A549 (cell line): ENCODE measurements around the gene ZBTB20. TPM values are rescaled to one million over a fixed set of nuclear protein-coding genes. Genes with fewer than 3 reads are reported as not detected.

ENCODE experiments used
- ATAC-seq, 2 experiments: fragments of 200-7000 bp in 1 of 2; fragments of >200 bp in 1 of 2; cut with Nextera tagmentation in 1 of 2; cut with Tn5 transposase in 1 of 2; 3 replicates each; pipeline versions ENCODE4 v1.8.0 to v1.9.1; 2018 to 2020; ENCODE audit warnings: mild to moderate bottlenecking in 1 of 2, moderate library complexity in 1 of 2
- CTCF ChIA-PET: fragments of 300-600 bp; sonication (Branson Sonifier 250); formaldehyde crosslinking; extraction: SDS; loops from one replicate; lab custom pipeline; 2021; ENCODE audit warnings: antibody characterized with exemption, inconsistent platforms; lab: Yijun Ruan, JAX
- POLR2A ChIA-PET: fragments of 350-600 bp; formaldehyde crosslinking; extraction: SDS; loops from one replicate; lab custom pipeline; 2021; ENCODE audit warnings: antibody characterized with exemption, inconsistent platforms; lab: Yijun Ruan, JAX
- DNase-seq, 2 experiments: peaks; one replicate each; pipeline versions ENCODE4 v3.0.0 to v3.0.0-alpha.2; 2011 to 2016; ENCODE audit warnings: low read depth in 1 of 2, low spot score in 1 of 2
- FAIRE-seq: peaks from 2 replicates; lab custom pipeline; 2011; peaks lifted over from hg19 to GRCh38; lab: Jason Lieb, UNC
- H3K27ac ChIP-seq, 2 experiments: fragments of >200 bp; sonication (Bioruptor Twin); formaldehyde crosslinking; 3 replicates each; pipeline ENCODE4 v1.5.1; 2016 to 2017
- H3K4me1 ChIP-seq: fragments of >200 bp; sonication (Bioruptor Twin); formaldehyde crosslinking; 3 replicates; pipeline ENCODE4 v1.6.1; 2016
- H3K4me2 ChIP-seq: fragments of >200 bp; sonication (Bioruptor Twin); formaldehyde crosslinking; 3 replicates; pipeline ENCODE4 v1.6.1; 2016
- H3K4me3 ChIP-seq: fragments of >200 bp; sonication (Bioruptor Twin); formaldehyde crosslinking; 3 replicates; pipeline ENCODE4 v1.5.1; 2016
- H3K9me3 ChIP-seq: fragments of >200 bp; sonication (Bioruptor Twin); formaldehyde crosslinking; 3 replicates; pipeline ENCODE4 v1.6.1; 2016
- BCL3 ChIP-seq: fragments of >200 bp; sonication (Bioruptor Twin); formaldehyde crosslinking; IDR thresholded peaks from 3 replicates; pipeline ENCODE4 v1.6.1; 2016
- BHLHE40 ChIP-seq: IDR thresholded peaks from 2 replicates; pipeline ENCODE4 v1.6.1; 2012; ENCODE audit warnings: low read depth, low read length, inconsistent platforms
- CBX8 ChIP-seq: fragments of 200-600 bp; sonication (generic); IDR thresholded peaks from 2 replicates; pipeline ENCODE4 v1.6.1; 2016
- CHD2 ChIP-seq: fragments of 150-350 bp; IDR thresholded peaks from 2 replicates; pipeline ENCODE4 v1.6.1; 2014; ENCODE audit warnings: low read length; ENCODE audit not compliant: partially characterized antibody
- CTCF ChIP-seq: fragments of >200 bp; sonication (Bioruptor Twin); formaldehyde crosslinking; IDR thresholded peaks from 3 replicates; pipeline ENCODE4 v1.5.1; 2016
- E2F6 ChIP-seq: IDR thresholded peaks from 2 replicates; pipeline ENCODE4 v1.6.1; 2012; ENCODE audit warnings: low read depth, borderline replicate concordance
- EHMT2 ChIP-seq: fragments of 200-600 bp; sonication (generic); IDR thresholded peaks from 2 replicates; pipeline ENCODE4 v1.6.1; 2016; ENCODE audit warnings: antibody characterized with exemption, low read depth, mild to moderate bottlenecking, moderate library complexity
- EP300 ChIP-seq, 2 experiments: fragments of >200 bp; sonication (Bioruptor Twin); formaldehyde crosslinking; IDR thresholded peaks; 2 replicates in 1 of 2; 3 replicates in 1 of 2; pipeline ENCODE4 v1.6.1; 2016 to 2017
- ESRRA ChIP-seq: fragments of 150-350 bp; IDR thresholded peaks from 2 replicates; pipeline ENCODE4 v1.6.1; 2014; ENCODE audit warnings: mild to moderate bottlenecking, low read length, borderline replicate concordance
- FOSL2 ChIP-seq, 2 experiments: fragments of 450-650 bp in 1 of 2; fragments of >200 bp in 1 of 2; sonication (Bioruptor Twin) in 1 of 2; formaldehyde crosslinking; IDR thresholded peaks; 2 replicates each; pipeline versions ENCODE4 v1.5.0 to v1.6.1; 2016 to 2020; ENCODE audit warnings: mild to moderate bottlenecking in 1 of 2, moderate library complexity in 1 of 2
- FOXS1 ChIP-seq: fragments of 250-450 bp; sonication (Bioruptor Pico); IDR thresholded peaks from 2 replicates; pipeline ENCODE4 v1.5.0; 2020; ENCODE audit warnings: mild to moderate bottlenecking, moderate library complexity
- HDAC2 ChIP-seq: fragments of 200-600 bp; sonication (generic); IDR thresholded peaks from 2 replicates; pipeline ENCODE4 v1.6.1; 2016
- HOXA7 ChIP-seq: fragments of 250-450 bp; sonication (Bioruptor Pico); IDR thresholded peaks from 2 replicates; pipeline ENCODE4 v1.5.0; 2020; ENCODE audit warnings: mild to moderate bottlenecking, moderate library complexity
- JUNB ChIP-seq: fragments of >200 bp; sonication (Bioruptor Twin); formaldehyde crosslinking; IDR thresholded peaks from 2 replicates; pipeline ENCODE4 v1.6.1; 2016
- KDM1A ChIP-seq: fragments of 200-600 bp; sonication (generic); IDR thresholded peaks from 2 replicates; pipeline ENCODE4 v1.6.1; 2016; ENCODE audit warnings: low read depth, mild to moderate bottlenecking
- MAFK ChIP-seq: fragments of 450-650 bp; IDR thresholded peaks from 2 replicates; pipeline ENCODE4 v1.6.1; 2014; ENCODE audit not compliant: partially characterized antibody
- MAX ChIP-seq: IDR thresholded peaks from 2 replicates; pipeline ENCODE4 v1.6.1; 2012
- MAZ ChIP-seq: fragments of 150-350 bp; IDR thresholded peaks from 2 replicates; pipeline ENCODE4 v1.6.1; 2014; ENCODE audit warnings: antibody characterized with exemption, low read depth, low read length, borderline replicate concordance
- NFE2L2 ChIP-seq: fragments of 150-350 bp; conservative IDR thresholded peaks from 2 replicates; pipeline ENCODE4 v1.6.1; 2014; ENCODE audit warnings: low read length
- NR3C1 ChIP-seq: fragments of >200 bp; sonication (Bioruptor Twin); formaldehyde crosslinking; IDR thresholded peaks from 3 replicates; pipeline ENCODE4 v1.6.1; 2017
- POLR2A ChIP-seq: IDR thresholded peaks from 2 replicates; pipeline ENCODE4 v1.6.1; 2012; ENCODE audit warnings: mild to moderate bottlenecking, low read length
- POLR2AphosphoS2 ChIP-seq: conservative IDR thresholded peaks from 2 replicates; pipeline ENCODE4 v1.6.1; 2012; ENCODE audit warnings: low read length, improper control_type of control experiment, inconsistent platforms
- RAD21 ChIP-seq, 2 experiments: fragments of >200 bp in 1 of 2; sonication (Bioruptor Twin) in 1 of 2; formaldehyde crosslinking in 1 of 2; IDR thresholded peaks in 1 of 2; conservative IDR thresholded peaks in 1 of 2; 2 replicates in 1 of 2; 3 replicates in 1 of 2; pipeline ENCODE4 v1.6.1; 2012 to 2018; ENCODE audit warnings: inconsistent platforms in 1 of 2
- RARB ChIP-seq: fragments of 250-450 bp; sonication (Bioruptor Pico); IDR thresholded peaks from 2 replicates; pipeline ENCODE4 v1.8.0; 2021; ENCODE audit warnings: mild to moderate bottlenecking, moderate library complexity
- RCOR1 ChIP-seq: fragments of 150-350 bp; IDR thresholded peaks from 2 replicates; pipeline ENCODE4 v1.6.1; 2014; ENCODE audit warnings: antibody characterized with exemption, low read length, low read depth
- SMC3 ChIP-seq: fragments of >200 bp; sonication (Bioruptor Twin); formaldehyde crosslinking; IDR thresholded peaks from 3 replicates; pipeline ENCODE4 v1.6.1; 2018; ENCODE audit warnings: inconsistent platforms
- TFCP2L1 ChIP-seq: fragments of 250-450 bp; sonication (Bioruptor Pico); IDR thresholded peaks from 2 replicates; pipeline ENCODE4 v1.5.0; 2021; ENCODE audit warnings: mild to moderate bottlenecking
- TP53 ChIP-seq: fragments of 250-450 bp; sonication (Bioruptor Pico); IDR thresholded peaks from 2 replicates; pipeline ENCODE4 v1.5.0; 2021; ENCODE audit warnings: mild to moderate bottlenecking, moderate library complexity
- ZC3H11A ChIP-seq: fragments of 450-650 bp; IDR thresholded peaks from 2 replicates; pipeline ENCODE4 v1.6.1; 2014; ENCODE audit warnings: antibody characterized with exemption, mild to moderate bottlenecking
- WGBS: methylation state at CpG from one replicate; pipeline ENCODE4 v1.1.6; 2017; ENCODE audit errors: missing lambda C conversion rate; 5-methylcytosine and 5-hydroxymethylcytosine counted together
- polyA plus RNA-seq, 4 experiments: library from polyadenylated mRNA; depleted of rRNA in 3 of 4; stranded (reverse); fragments of >200 nt; fragmentation: RNase III in 1 of 4; extraction: RNeasy Plus Mini Kit Qiagen cat#74134 plus additional on column Dnase treatment in 1 of 4; gene quantifications; 2 replicates in 3 of 4; 3 replicates in 1 of 4; pipeline ENCODE4 v1.2.3, GENCODE V29; 2011 to 2017

Gene ZBTB20
- polyA plus RNA-seq, 2 of the 4 experiments (the other 2 are of a cell fraction), result 0.85 to 5.0 TPM

- ChIA-PET CTCF (no interaction called here), POLR2A (no interaction called here)
- FAIRE-seq, result no peak
- Histone ChIP-seq H3K9me3 (no peaks in the 10 kb centered on the region), H3K4me1 (peaks cover 7% of the 10 kb centered on the region; the same call in 1 of the 3 replicates), H3K4me2 (no peak overlapping the region), H3K27ac (no peak overlapping the region), H3K4me3 (no peak overlapping the region)
- no peak for DNase-seq
- ATAC-seq, result no peak
- no peak for TF ChIP-seq NR3C1
- no peak for TF ChIP-seq NFE2L2
- TF ChIP-seq FOSL2 (IDR thresholded peaks at IDR 0.05), result no peak
- TF ChIP-seq FOSL2 (CRISPR knock-in tag; IDR thresholded peaks at IDR 0.05), result no peak
- no peak for TF ChIP-seq EP300 (IDR thresholded peaks at IDR 0.05)
- TF ChIP-seq, all 56 proteins: peak for 0
Observed at GRCh38 chr3:114866430-114866829, 280.7 kb downstream of the ZBTB20 start.

- H3K27ac ChIP-seq, result no peak overlapping the region
- no peaks in the 10 kb centered on the region for H3K9me3 ChIP-seq
- TF ChIP-seq EHMT2 (no peak), SMC3 (no peak), RCOR1 (no peak), MAFK (no peak), POLR2A (no peak), HOXA7 (no peak), FOXS1 (CRISPR knock-in tag) (no peak), TFCP2L1 (no peak), NR3C1 (no peak), KDM1A (no peak), MAX (no peak), BCL3 (no peak), CTCF (no peak)
- DNase-seq (no peak), ATAC-seq (no peak), FAIRE-seq (no peak)
- H3K4me1 ChIP-seq, result peaks cover 7% of the 10 kb centered on the region; the same call in 1 of the 3 replicates
- 69% methylated on average over 2 of the region's 2 CpGs for WGBS
- H3K4me2 ChIP-seq, result no peak overlapping the region
- ChIA-PET POLR2A (no interaction called here), CTCF (no interaction called here)
- H3K4me3 ChIP-seq, result no peak overlapping the region
Observed at GRCh38 chr3:114864970-114865369, 282.1 kb downstream of the ZBTB20 start.

- no peak for TF ChIP-seq CBX8
- no peak for TF ChIP-seq TP53 (CRISPR knock-in tag)
- TF ChIP-seq ZC3H11A, result no peak
- no peak for TF ChIP-seq RARB (CRISPR knock-in tag)
- no peak for TF ChIP-seq BHLHE40
- no peak for TF ChIP-seq RCOR1
- TF ChIP-seq POLR2AphosphoS2, result no peak
- TF ChIP-seq CHD2, result no peak
- TF ChIP-seq RAD21 (conservative IDR thresholded peaks at IDR 0.05 in 1 of 2, IDR thresholded peaks at IDR 0.05 in 1 of 2), result no peak
- TF ChIP-seq JUNB, result no peak
- no peak for TF ChIP-seq FOSL2 (IDR thresholded peaks at IDR 0.05)
- TF ChIP-seq FOSL2 (CRISPR knock-in tag; IDR thresholded peaks at IDR 0.05), result no peak
- no peak for TF ChIP-seq E2F6
- no peak for TF ChIP-seq ESRRA
- TF ChIP-seq MAZ, result no peak
- TF ChIP-seq CTCF, result no peak
- no peak for TF ChIP-seq SMC3
- TF ChIP-seq HDAC2, result no peak
- no peak for DNase-seq
- FAIRE-seq, result no peak
- ChIA-PET CTCF (interaction anchor here (1.0 kb wide), 1 partner anchor 10 kb away, joined by 3 read pairs; no protein-coding TSS in a partner anchor), POLR2A (no interaction called here)
- peaks cover 7% of the 10 kb centered on the region; the same call in 1 of the 3 replicates for H3K4me1 ChIP-seq
- no peak overlapping the region for H3K27ac ChIP-seq
- WGBS, result 56% methylated on average over 1 of the region's 1 CpG
- no peak for ATAC-seq
- H3K4me2 ChIP-seq, result no peak overlapping the region
- H3K4me3 ChIP-seq, result no peak overlapping the region
- H3K9me3 ChIP-seq, result no peaks in the 10 kb centered on the region
Observed at GRCh38 chr3:114863848-114864247, 283.2 kb downstream of the ZBTB20 start.
